Measurements from ENCODE around the gene FAM13A.

FAM13A gene

GRCh38 chr4:88709989-88710388, 347.0 kb downstream of the FAM13A start:
- H3K27me3 ChIP-seq (ENCODE audit: insufficient read depth, poor library complexity, severe bottlenecking), result no peaks in the 10 kb centered on the region
- H3K4me3 ChIP-seq (replicated peaks; ENCODE audit: insufficient read depth, low read length), result no peak overlapping the region
- no peak overlapping the region for H3K27ac ChIP-seq (replicated peaks)
- no peak for DNase-seq (ENCODE audit: low read depth in 1 of 2, low spot score in 1 of 2)
- TF ChIP-seq SPI1 (IDR thresholded peaks at IDR 0.05; ENCODE audit: borderline replicate concordance, low read depth) (no peak), POLR2AphosphoS5 (IDR thresholded peaks at IDR 0.05; ENCODE audit: low read depth) (no peak), GABPA (IDR thresholded peaks at IDR 0.05; ENCODE audit: low read depth) (no peak), REST (IDR thresholded peaks at IDR 0.05; ENCODE audit: insufficient replicate concordance, low read depth) (no peak), CTCF (IDR thresholded peaks at IDR 0.05; ENCODE audit: insufficient read depth, low read length) (no peak)

GRCh38 chr4:88706574-88706973, 350.4 kb downstream of the FAM13A start:
- no peak overlapping the region for H3K27ac ChIP-seq (replicated peaks)
- no peak for TF ChIP-seq CTCF (IDR thresholded peaks at IDR 0.05; ENCODE audit: insufficient read depth, low read length)
- no peak for TF ChIP-seq POLR2AphosphoS5 (IDR thresholded peaks at IDR 0.05; ENCODE audit: low read depth)
- TF ChIP-seq REST (IDR thresholded peaks at IDR 0.05; ENCODE audit: insufficient replicate concordance, low read depth), result no peak
- TF ChIP-seq GABPA (IDR thresholded peaks at IDR 0.05; ENCODE audit: low read depth), result no peak
- TF ChIP-seq SPI1 (IDR thresholded peaks at IDR 0.05; ENCODE audit: borderline replicate concordance, low read depth), result no peak
- DNase-seq (ENCODE audit: low read depth in 1 of 2, low spot score in 1 of 2), result no peak

GRCh38 chr4:88705805-88706492, 351.0 kb downstream of the FAM13A start:
- no peak for DNase-seq (ENCODE audit: low read depth in 1 of 2, low spot score in 1 of 2)
- H3K27ac ChIP-seq (replicated peaks), result no peak overlapping the region
- TF ChIP-seq GABPA (IDR thresholded peaks at IDR 0.05; ENCODE audit: low read depth) (no peak), REST (IDR thresholded peaks at IDR 0.05; ENCODE audit: insufficient replicate concordance, low read depth) (no peak), CTCF (IDR thresholded peaks at IDR 0.05; ENCODE audit: insufficient read depth, low read length) (no peak), POLR2AphosphoS5 (IDR thresholded peaks at IDR 0.05; ENCODE audit: low read depth) (no peak), SPI1 (IDR thresholded peaks at IDR 0.05; ENCODE audit: borderline replicate concordance, low read depth) (0 out of 2 replicates have a peak, but pooled peaks have one; percentile 19)
- no peak overlapping the region for H3K4me3 ChIP-seq (replicated peaks; ENCODE audit: insufficient read depth, low read length)
- no peaks in the 10 kb centered on the region for H3K27me3 ChIP-seq (ENCODE audit: insufficient read depth, poor library complexity, severe bottlenecking)

More at GRCh38 chr4:88706574-88706973, 350.4 kb downstream of the FAM13A start:
- no peaks in the 10 kb centered on the region for H3K27me3 ChIP-seq (ENCODE audit: insufficient read depth, poor library complexity, severe bottlenecking)
- H3K4me3 ChIP-seq (replicated peaks; ENCODE audit: insufficient read depth, low read length), result no peak overlapping the region

Measured in HL-60 (cell line).